HK-2 (cell line): ENCODE data around the gene MRPS16.
"Not testable (repeated sequence)": the region's sequence is repeated elsewhere in the genome, so short reads cannot be mapped to it uniquely, and the experiment has no call there.

Experiments used
- DNase-seq: peaks from one replicate; pipeline ENCODE4 v3.0.0-alpha.2; 2018; ENCODE audit not compliant: unreplicated experiment

Gene MRPS16

GRCh38 chr10:73252445-73253224 lies at the start of gene MRPS16:
Gene MRPS16, minus strand, starts transcription at chr10:73252644. Its CDS starts 162 bp downstream, at chr10:73252482.
- peak; percentile 95 for DNase-seq

- no peak for DNase-seq
These were observed 44.5 kb upstream of the MRPS16 start for GRCh38 chr10:73296946-73297345.

GRCh38 chr10:73293461-73293860 lies 41.0 kb upstream of the MRPS16 start:
- DNase-seq = no peak

- DNase-seq = no peak
These were observed 37.5 kb upstream of the MRPS16 start for GRCh38 chr10:73289958-73290357.

- DNase-seq = no peak
These were observed 35.0 kb upstream of the MRPS16 start for GRCh38 chr10:73287441-73287840.

- DNase-seq = no peak
These were observed 28.7 kb upstream of the MRPS16 start for GRCh38 chr10:73281097-73281496.

- no peak for DNase-seq
These were observed 12.0 kb upstream of the MRPS16 start for GRCh38 chr10:73264423-73264822.

GRCh38 chr10:73263693-73264347 lies 11.4 kb upstream of the MRPS16 start:
- DNase-seq = no peak

- no peak for DNase-seq
These were observed 10.6 kb upstream of the MRPS16 start for GRCh38 chr10:73262880-73263555.

GRCh38 chr10:73262105-73262730 lies 9.8 kb upstream of the MRPS16 start:
- DNase-seq = peak; percentile 57

GRCh38 chr10:73261362-73261995 lies 9.0 kb upstream of the MRPS16 start:
- DNase-seq = no peak

GRCh38 chr10:73258612-73259011 lies 6.2 kb upstream of the MRPS16 start:
- DNase-seq = not testable (repeated sequence)

- DNase-seq = no peak
These were observed 746 bp upstream of the MRPS16 start for GRCh38 chr10:73253225-73253555.

GRCh38 chr10:73251683-73252444 lies 580 bp downstream of the MRPS16 start:
- peak; percentile 28 for DNase-seq

- no peak for DNase-seq
These were observed 4.2 kb downstream of the MRPS16 start for GRCh38 chr10:73248259-73248724.

- no peak for DNase-seq
These were observed 4.8 kb downstream of the MRPS16 start for GRCh38 chr10:73247509-73248258.

- DNase-seq = peak; percentile 100
These were observed 5.6 kb downstream of the MRPS16 start, which contains the start of gene DNAJC9 for GRCh38 chr10:73246646-73247508. Gene DNAJC9, minus strand, starts transcription at chr10:73247255. Its CDS starts 66 bp downstream, at chr10:73247189.

GRCh38 chr10:73246322-73246645 lies 6.2 kb downstream of the MRPS16 start:
- no peak for DNase-seq

- DNase-seq = no peak
These were observed 7.5 kb downstream of the MRPS16 start for GRCh38 chr10:73244866-73245477.
